Spleen (tissue), 7 donors: ENCODE data around the gene RETREG2.

Experiments
- POLR2A ChIP-seq, 3 donors: fragments of 450-650 bp; IDR thresholded peaks; one replicate each; pipeline ENCODE4 v1.5.1; 2017; ENCODE audit warnings: antibody characterized with exemption in 3 of 3, mild to moderate bottlenecking in 1 of 3
- POLR2AphosphoS5 ChIP-seq, 3 donors: sonication (generic); formaldehyde crosslinking; IDR thresholded peaks; one replicate each; pipeline ENCODE4 v1.5.1; 2017; ENCODE audit warnings: antibody characterized with exemption in 3 of 3
- TF ChIP-seq, protein P1 (sequence below), 11 experiments: fragments of 200-600 bp in 7 of 11; fragments of 450-650 bp in 4 of 11; sonication (generic) in 4 of 11; IDR thresholded peaks in 8 of 11; conservative IDR thresholded peaks in 3 of 11; 1 replicate in 7 of 11; 2 replicates in 4 of 11; pipeline versions ENCODE4 v1.4.0 to v1.8.0; 2016 to 2021; ENCODE audit warnings: antibody characterized with exemption in 11 of 11, inconsistent platforms in 4 of 11, mild to moderate bottlenecking in 1 of 11
- donor health status: DM: no; HTN: no; CAD: no; lungs with moderate emphysema.
- donor health status: DM: no; HTN: no; CAD: no.
- donor health status: DM: no; HTN: no; CAD: no.

DNA sequence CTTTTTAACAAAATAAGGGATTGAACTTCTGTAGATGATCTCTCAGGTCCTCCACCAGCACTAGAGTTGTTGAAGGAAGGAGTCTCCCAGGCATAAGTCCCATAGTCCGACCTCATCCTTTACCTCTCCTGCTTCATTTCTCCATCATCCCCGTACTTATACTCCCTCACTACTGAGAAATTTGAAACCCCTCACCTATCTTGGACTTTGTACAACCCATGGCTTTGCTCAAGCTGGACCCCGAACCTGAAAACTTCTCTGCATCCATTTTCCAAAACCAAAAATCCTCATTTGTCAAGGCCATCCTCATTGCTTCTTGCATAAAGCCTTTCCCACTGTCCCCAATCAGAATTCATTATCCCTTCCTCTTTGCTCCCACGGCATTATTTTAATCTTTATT, 17.0 kb upstream of the RETREG2 start:
- TF ChIP-seq, protein P1, sequence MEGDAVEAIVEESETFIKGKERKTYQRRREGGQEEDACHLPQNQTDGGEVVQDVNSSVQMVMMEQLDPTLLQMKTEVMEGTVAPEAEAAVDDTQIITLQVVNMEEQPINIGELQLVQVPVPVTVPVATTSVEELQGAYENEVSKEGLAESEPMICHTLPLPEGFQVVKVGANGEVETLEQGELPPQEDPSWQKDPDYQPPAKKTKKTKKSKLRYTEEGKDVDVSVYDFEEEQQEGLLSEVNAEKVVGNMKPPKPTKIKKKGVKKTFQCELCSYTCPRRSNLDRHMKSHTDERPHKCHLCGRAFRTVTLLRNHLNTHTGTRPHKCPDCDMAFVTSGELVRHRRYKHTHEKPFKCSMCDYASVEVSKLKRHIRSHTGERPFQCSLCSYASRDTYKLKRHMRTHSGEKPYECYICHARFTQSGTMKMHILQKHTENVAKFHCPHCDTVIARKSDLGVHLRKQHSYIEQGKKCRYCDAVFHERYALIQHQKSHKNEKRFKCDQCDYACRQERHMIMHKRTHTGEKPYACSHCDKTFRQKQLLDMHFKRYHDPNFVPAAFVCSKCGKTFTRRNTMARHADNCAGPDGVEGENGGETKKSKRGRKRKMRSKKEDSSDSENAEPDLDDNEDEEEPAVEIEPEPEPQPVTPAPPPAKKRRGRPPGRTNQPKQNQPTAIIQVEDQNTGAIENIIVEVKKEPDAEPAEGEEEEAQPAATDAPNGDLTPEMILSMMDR (IDR thresholded peaks at IDR 0.05 in 8 of 11, conservative IDR thresholded peaks at IDR 0.05 in 3 of 11): no peak
- TF ChIP-seq POLR2AphosphoS5 (IDR thresholded peaks at IDR 0.05): no peak
- no peak for TF ChIP-seq POLR2A (IDR thresholded peaks at IDR 0.05)
